GM18505 (cell line): Measurements from ENCODE around the gene ASTN1.

Experiments
- ATAC-seq: cut with Tn5 transposase; IDR thresholded peaks from one replicate; pipeline ENCODE4 v1.9.1; 2021; ENCODE audit not compliant: unreplicated experiment
- POLR2A ChIP-seq: IDR thresholded peaks from 4 replicates; pipeline ENCODE4 v1.6.1; 2011; ENCODE audit warnings: borderline replicate concordance; ENCODE audit not compliant: insufficient read depth, insufficient read length; ENCODE audit errors: extremely low read depth

ASTN1 gene

DNA sequence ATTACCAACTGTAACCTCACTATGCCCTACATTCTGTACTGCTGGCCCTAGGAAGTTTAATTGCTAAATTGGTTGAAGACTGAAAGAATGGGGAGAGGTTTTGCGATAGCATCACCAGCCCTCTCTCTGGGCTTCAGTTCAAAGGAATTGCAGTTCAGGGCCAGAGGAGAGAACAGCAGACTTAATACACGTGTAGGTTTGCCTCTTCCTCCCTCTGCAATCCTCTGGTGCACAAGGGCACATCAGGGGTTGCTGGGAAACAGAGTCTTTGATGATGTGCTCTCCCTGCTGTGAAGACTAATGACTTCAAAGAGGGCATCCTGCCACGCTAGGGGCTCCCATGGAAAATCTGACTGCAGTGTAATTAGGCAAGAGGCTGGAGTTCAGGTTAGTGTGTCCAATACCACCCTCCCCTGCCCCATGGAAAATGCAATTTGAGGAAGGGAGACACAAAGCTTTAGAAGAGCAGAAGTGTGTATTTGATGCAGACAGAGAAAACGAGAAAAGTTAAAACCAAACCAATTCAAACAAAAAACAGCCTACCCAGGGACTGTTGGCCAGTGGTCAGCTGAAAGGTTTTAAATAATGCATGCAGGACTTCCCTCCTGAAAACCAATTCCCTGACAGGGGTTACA, 167.9 kb downstream of the ASTN1 start:
- TF ChIP-seq POLR2A, result no peak
- no peak for ATAC-seq

GRCh38 chr1:176994931-176995596, 169.4 kb downstream of the ASTN1 start:
- TF ChIP-seq POLR2A, result no peak
- ATAC-seq, result no peak

DNA sequence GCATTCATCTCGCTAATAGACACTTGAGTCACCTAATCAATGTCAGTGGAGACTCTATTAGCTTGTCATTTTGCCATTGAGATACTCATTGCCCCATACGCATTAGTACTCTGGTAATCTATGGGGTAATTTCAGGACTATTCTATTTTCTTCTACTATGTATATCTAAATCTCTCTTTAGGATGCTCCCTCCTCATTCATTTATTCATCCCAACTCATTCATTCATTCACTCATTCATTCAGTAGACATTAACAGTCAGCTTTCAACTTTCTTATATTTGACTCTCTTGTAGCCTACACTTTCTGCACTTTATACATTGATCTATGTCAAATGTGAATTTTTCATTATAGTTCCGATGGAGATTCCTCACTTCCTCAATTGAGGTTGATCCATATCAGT, 170.9 kb downstream of the ASTN1 start:
- no peak for ATAC-seq
- no peak for TF ChIP-seq POLR2A

DNA sequence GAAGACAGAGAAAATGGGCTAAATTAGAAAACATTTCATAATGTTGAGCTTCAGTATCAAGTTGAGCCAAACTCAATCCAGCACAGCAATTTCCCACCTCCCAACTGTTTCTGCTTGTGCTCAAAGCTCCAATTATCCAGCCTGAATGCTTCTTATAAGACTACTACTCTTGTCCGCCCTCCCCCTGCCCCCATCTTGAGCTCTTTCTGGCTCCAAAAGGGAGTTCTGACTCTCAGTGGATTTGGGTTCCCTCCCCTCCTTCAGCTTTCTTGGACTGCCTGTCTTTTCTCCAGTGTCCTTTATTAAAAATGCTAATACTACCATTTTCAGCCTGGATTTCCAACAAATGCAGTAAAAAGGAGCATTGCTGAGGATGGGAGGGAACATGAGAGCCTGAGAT, 174.8 kb downstream of the ASTN1 start:
- ATAC-seq, result no peak
- TF ChIP-seq POLR2A, result no peak

DNA sequence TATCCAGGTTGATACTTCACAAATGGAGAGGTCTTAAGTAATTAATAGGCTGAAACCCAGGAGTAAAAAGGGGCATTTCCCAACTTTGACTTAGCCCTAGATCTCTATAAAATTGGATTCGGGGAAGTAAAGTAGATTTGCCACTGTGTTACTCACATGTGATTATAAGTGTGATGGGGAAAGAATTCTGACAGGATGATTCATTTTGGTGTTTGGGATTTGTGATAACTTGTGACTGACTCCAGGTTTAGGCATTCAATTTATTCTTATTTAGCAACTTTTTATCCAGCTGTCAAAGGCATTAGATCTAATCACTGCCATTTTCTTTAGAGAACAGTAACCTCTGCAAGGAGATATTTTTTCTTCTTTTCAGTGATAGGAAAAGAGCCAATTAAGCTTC, 175.5 kb downstream of the ASTN1 start:
- no peak for TF ChIP-seq POLR2A
- no peak for ATAC-seq

- TF ChIP-seq POLR2A, result no peak
- ATAC-seq, result no peak
Measured at GRCh38 chr1:176987016-176987415, 177.5 kb downstream of the ASTN1 start.

- ATAC-seq, result no peak
- no peak for TF ChIP-seq POLR2A
Measured at GRCh38 chr1:176983731-176984130, 180.8 kb downstream of the ASTN1 start.

GRCh38 chr1:176976771-176977170, 187.7 kb downstream of the ASTN1 start:
- no peak for ATAC-seq
- no peak for TF ChIP-seq POLR2A

DNA sequence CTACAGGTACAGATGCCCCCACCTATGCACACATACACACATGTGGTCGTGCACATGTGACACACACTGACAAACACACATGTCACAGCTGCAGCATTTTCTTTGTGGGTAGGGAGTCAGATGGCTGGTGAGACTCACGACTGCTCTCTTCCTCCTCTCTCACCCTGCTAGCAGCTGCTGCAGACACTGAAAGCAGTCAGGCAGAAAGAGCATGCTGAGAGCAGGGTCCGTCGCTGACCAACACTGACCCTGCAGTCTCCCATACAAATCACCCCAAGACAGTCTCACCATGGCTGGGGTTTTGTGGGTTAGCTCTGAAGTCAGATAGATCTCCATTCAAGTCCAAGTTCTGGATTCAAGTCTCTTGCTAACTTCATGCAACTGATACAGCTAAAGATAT, 188.3 kb downstream of the ASTN1 start:
- ATAC-seq, result no peak
- no peak for TF ChIP-seq POLR2A

DNA sequence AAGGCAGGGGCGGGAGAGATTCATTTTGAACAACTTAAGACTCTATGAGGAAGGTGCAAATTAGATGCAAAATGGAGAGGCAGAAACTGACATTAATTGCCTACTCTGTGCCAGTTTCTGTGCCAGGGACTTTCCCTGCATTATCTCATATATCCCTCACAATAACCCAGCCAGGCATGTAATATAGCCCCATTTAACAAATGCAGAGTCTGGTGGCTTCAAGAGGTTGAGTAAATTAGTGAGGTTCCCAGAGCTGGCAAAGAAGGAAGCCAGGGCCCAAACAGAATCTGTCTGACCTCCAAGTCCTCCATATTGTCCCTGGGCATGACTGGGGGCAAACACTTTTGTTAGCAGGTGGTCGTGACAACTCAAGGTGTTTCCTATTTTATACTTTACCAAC, 199.8 kb downstream of the ASTN1 start:
- TF ChIP-seq POLR2A, result no peak
- ATAC-seq, result no peak

DNA sequence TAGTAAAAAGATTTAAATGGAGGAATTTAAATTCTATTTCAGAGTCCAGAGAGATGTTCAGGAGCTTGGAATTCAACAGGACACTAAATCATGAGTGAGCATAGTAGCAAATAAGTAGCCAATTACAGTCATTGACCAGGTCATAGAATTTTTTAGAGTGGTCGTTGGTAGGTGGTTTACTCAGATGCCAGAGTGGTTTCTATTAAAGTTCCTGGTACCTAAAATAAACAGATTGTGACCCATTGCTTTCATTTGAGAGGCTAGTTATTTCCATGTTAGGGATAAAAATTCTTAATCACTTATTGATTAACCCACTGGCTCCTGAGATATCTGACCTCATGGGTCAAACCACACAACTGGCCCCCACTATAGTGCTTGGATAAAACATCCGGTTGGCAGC, 201.3 kb downstream of the ASTN1 start:
- no peak for TF ChIP-seq POLR2A
- ATAC-seq, result no peak

GRCh38 chr1:176961678-176962077, 202.8 kb downstream of the ASTN1 start:
- TF ChIP-seq POLR2A, result no peak
- no peak for ATAC-seq

- ATAC-seq, result no peak
- TF ChIP-seq POLR2A, result no peak
Measured at GRCh38 chr1:176959191-176959820, 205.2 kb downstream of the ASTN1 start.

GRCh38 chr1:176957603-176958002, 206.9 kb downstream of the ASTN1 start:
- TF ChIP-seq POLR2A, result no peak
- ATAC-seq, result no peak
